ENCODE results near the gene NPAS4.

GRCh38 chr11:66408488-66409214 is 12.2 kb upstream of the NPAS4 start:
- TF ChIP-seq GATA2 (IDR thresholded peaks at IDR 0.05; ENCODE audit: low read depth, low read length) = no peak
- TF ChIP-seq GATA3 (IDR thresholded peaks at IDR 0.05; ENCODE audit: low read depth, low read length) = no peak
